Activated naive CD4-positive, alpha-beta T cell treated with anti-CD3 and anti-CD28 coated beads, Interleukin-2, amount 50 U/mL, for 24 hours (primary cell): ENCODE measurements around the gene C1orf105.

Source experiments
- H3K27ac Mint-ChIP-seq: one replicate; pipeline ENCODE4 v1.8.0; 2021; ENCODE audit warnings: mild to moderate bottlenecking, mixed read lengths
- H3K27me3 Mint-ChIP-seq: one replicate; pipeline ENCODE4 v1.8.0; 2021; ENCODE audit warnings: mixed read lengths
- H3K36me3 Mint-ChIP-seq: one replicate; pipeline ENCODE4 v1.8.0; 2021; ENCODE audit warnings: mixed read lengths
- H3K4me1 Mint-ChIP-seq: one replicate; pipeline ENCODE4 v1.8.0; 2021; ENCODE audit warnings: mixed read lengths
- H3K4me3 Mint-ChIP-seq: one replicate; pipeline ENCODE4 v1.8.0; 2021; ENCODE audit warnings: mild to moderate bottlenecking, mixed read lengths
- H3K9me3 Mint-ChIP-seq: one replicate; pipeline ENCODE4 v1.8.0; 2021; ENCODE audit warnings: mixed read lengths

Gene C1orf105

DNA sequence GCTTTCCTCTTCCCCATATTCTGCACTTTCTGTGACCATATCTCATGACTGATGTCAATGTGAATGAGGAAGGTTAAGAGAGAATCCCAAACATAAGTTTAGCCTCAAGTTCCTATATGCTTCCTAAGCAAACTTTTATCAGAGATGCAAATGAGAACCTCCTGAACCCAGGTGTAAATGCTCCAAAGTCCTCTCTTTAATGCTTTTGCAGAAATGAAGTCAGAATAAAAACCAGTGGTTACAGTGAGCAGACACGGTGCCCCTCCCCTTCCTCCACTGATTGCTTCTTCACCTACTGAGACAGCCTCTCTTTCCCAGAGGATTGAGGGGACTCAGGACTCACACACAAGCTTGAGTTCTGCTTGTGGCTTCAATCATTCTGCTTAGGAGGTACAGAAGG, 35.0 kb downstream of the C1orf105 start:
- Mint-ChIP-seq H3K4me3 (no peak overlapping the region), H3K27ac (no peak overlapping the region), H3K9me3 (no peaks in the 10 kb centered on the region), H3K4me1 (peaks cover 11% of the 10 kb centered on the region), H3K36me3 (peaks cover 2% of the 10 kb centered on the region), H3K27me3 (no peaks in the 10 kb centered on the region)

DNA sequence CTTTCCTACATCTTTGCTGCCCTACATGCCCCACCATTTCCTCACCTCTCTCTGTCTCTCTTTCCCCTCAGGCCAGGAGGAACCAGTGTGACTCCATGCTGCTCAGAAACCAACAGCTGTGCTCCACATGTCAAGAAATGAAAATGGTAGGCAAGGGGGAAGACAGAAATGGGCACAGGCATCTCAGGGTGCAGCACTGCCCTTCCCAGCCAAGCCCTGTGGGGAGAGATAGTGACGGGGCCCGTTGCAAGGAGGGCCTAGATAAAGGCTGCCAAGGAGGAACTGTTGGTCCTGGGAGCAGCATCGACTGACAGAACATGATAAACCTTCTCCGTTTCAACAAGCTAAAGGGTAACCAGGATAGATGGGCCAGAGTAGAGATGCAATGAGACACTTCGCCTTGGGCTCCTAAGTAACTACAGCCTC, 35.9 kb downstream of the C1orf105 start:
- Mint-ChIP-seq H3K36me3 (peaks cover 2% of the 10 kb centered on the region), H3K4me3 (no peak overlapping the region), H3K9me3 (no peaks in the 10 kb centered on the region), H3K27ac (no peak overlapping the region), H3K27me3 (no peaks in the 10 kb centered on the region), H3K4me1 (peaks cover 2% of the 10 kb centered on the region)

- no peaks in the 10 kb centered on the region for H3K4me1 Mint-ChIP-seq
- no peak overlapping the region for H3K27ac Mint-ChIP-seq
- peaks cover 2% of the 10 kb centered on the region for H3K36me3 Mint-ChIP-seq
- H3K4me3 Mint-ChIP-seq = no peak overlapping the region
- H3K9me3 Mint-ChIP-seq = no peaks in the 10 kb centered on the region
- H3K27me3 Mint-ChIP-seq = no peaks in the 10 kb centered on the region
Observed at GRCh38 chr1:172457479-172458130, 37.1 kb downstream of the C1orf105 start.

DNA sequence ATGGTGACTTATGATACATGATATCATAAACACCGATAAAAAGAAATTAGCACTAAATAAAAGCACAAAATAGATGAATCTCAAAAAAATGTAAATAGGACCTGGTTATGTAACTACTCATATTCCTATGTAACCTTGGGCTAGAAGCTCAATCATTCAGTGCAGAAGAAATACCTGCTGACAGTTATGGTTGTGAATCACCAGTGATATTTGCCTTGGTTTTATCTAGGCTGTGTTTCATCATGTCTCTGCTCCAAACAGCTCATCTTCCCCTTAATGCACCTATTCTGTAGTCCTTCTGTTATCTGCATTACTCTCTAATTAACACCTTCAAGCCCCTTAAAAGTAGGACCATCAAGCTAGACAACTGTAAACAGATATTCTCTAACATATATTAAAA, 39.7 kb downstream of the C1orf105 start:
- no peak overlapping the region for H3K4me3 Mint-ChIP-seq
- no peak overlapping the region for H3K27ac Mint-ChIP-seq
- no peaks in the 10 kb centered on the region for H3K27me3 Mint-ChIP-seq
- no peaks in the 10 kb centered on the region for H3K9me3 Mint-ChIP-seq
- no peaks in the 10 kb centered on the region for H3K36me3 Mint-ChIP-seq
- no peaks in the 10 kb centered on the region for H3K4me1 Mint-ChIP-seq

GRCh38 chr1:172460887-172461315, 40.4 kb downstream of the C1orf105 start:
- Mint-ChIP-seq H3K4me1 (no peaks in the 10 kb centered on the region), H3K36me3 (no peaks in the 10 kb centered on the region), H3K27me3 (no peaks in the 10 kb centered on the region), H3K27ac (no peak overlapping the region), H3K4me3 (no peak overlapping the region), H3K9me3 (no peaks in the 10 kb centered on the region)

DNA sequence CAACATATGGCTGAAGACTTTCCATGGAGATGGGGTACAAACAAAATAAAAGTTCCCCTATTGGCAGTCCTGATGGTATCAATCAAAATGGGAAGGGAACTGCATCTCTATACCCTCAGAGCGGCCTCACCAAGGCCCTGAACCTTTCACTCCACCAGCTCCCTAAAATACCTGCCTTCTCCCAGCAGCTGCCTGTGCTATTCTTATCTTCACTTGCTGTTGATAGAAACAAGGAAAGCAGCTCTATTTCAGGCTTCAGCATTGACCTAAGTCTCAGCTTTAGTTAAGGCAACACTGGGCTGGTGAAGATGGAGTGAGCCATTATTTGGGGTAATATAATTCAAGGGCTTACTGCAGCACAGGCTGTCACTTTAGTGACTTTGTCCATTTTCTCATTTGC, 45.1 kb downstream of the C1orf105 start:
- Mint-ChIP-seq H3K9me3 (no peaks in the 10 kb centered on the region), H3K4me3 (no peak overlapping the region), H3K36me3 (no peaks in the 10 kb centered on the region), H3K27me3 (no peaks in the 10 kb centered on the region), H3K4me1 (no peaks in the 10 kb centered on the region), H3K27ac (no peak overlapping the region)

DNA sequence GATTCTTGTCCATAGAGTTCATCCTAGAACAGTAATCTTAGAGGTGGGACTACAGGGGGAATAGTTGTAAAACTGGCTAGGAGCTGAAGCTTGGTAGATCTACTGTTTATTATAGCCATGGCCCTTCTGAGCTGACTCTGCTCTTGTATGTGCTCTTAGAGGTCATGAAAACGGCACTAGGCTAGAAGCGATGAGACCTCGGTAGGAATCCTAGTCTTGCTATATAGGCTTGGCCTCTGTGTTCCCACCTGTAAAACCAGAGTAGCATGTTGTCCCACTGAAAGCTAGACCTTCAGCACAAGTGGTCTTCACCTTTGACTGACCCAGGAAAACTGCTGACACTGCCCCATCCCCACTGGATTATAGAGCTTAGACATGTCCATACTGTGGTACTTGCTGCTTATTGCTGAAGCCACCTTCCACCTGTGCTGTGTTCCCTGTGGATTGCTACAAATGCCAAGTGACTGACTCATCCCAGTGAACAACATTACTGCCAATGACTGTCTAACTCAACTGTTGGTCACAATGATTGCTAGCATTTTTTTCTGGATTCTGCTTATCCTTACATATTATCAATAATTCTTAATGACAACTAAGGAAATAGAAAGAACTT, 46.4 kb downstream of the C1orf105 start:
- H3K4me3 Mint-ChIP-seq = no peak overlapping the region
- no peaks in the 10 kb centered on the region for H3K27me3 Mint-ChIP-seq
- H3K36me3 Mint-ChIP-seq = no peaks in the 10 kb centered on the region
- H3K27ac Mint-ChIP-seq = no peak overlapping the region
- H3K4me1 Mint-ChIP-seq = no peaks in the 10 kb centered on the region
- H3K9me3 Mint-ChIP-seq = no peaks in the 10 kb centered on the region

DNA sequence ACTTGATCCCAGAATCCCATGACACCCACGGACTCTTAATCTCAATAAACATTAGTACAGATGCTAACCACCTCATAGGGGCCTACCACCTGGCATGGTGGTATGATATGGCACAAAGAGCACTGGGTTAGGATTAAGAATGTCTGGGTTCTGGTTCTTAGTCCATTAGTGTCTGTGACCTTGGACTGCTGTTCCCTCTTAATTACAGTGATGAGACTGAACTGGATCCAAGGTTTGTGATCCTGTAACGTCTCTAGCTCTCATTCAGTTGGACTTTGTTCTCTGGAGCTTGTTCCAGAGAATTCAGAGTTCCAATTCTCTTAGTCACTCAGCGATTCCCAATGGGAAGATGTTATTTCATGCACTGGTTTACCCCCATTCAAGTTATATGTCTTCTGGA, 47.0 kb downstream of the C1orf105 start:
- H3K27me3 Mint-ChIP-seq = no peaks in the 10 kb centered on the region
- H3K9me3 Mint-ChIP-seq = no peaks in the 10 kb centered on the region
- H3K27ac Mint-ChIP-seq = no peak overlapping the region
- H3K36me3 Mint-ChIP-seq = no peaks in the 10 kb centered on the region
- H3K4me3 Mint-ChIP-seq = no peak overlapping the region
- H3K4me1 Mint-ChIP-seq = no peaks in the 10 kb centered on the region

GRCh38 chr1:172468296-172468695, 47.8 kb downstream of the C1orf105 start:
- H3K27ac Mint-ChIP-seq = no peak overlapping the region
- H3K27me3 Mint-ChIP-seq = no peaks in the 10 kb centered on the region
- no peaks in the 10 kb centered on the region for H3K9me3 Mint-ChIP-seq
- no peaks in the 10 kb centered on the region for H3K4me1 Mint-ChIP-seq
- H3K4me3 Mint-ChIP-seq = no peak overlapping the region
- no peaks in the 10 kb centered on the region for H3K36me3 Mint-ChIP-seq

DNA sequence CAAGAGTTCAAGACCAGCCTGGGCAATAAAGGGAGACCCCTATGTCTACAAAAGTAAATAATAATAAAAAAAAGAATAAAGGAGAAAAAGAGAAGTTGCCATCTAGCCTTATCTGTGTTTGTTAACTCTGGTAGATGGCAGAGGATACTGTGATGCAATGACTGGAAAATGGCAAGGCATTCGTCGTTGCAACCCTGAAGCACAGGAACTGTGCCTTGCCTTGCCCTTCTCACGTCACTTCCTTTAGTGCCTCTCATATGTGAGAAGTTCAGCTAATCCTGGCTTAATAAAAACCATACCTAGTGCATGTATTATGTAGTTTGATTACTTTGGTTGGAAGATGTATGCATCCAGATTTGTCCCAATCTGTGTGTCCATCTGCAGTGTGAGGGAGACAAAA, 49.2 kb downstream of the C1orf105 start:
- no peaks in the 10 kb centered on the region for H3K27me3 Mint-ChIP-seq
- no peak overlapping the region for H3K27ac Mint-ChIP-seq
- H3K4me1 Mint-ChIP-seq = no peaks in the 10 kb centered on the region
- no peak overlapping the region for H3K4me3 Mint-ChIP-seq
- no peaks in the 10 kb centered on the region for H3K9me3 Mint-ChIP-seq
- H3K36me3 Mint-ChIP-seq = no peaks in the 10 kb centered on the region

DNA sequence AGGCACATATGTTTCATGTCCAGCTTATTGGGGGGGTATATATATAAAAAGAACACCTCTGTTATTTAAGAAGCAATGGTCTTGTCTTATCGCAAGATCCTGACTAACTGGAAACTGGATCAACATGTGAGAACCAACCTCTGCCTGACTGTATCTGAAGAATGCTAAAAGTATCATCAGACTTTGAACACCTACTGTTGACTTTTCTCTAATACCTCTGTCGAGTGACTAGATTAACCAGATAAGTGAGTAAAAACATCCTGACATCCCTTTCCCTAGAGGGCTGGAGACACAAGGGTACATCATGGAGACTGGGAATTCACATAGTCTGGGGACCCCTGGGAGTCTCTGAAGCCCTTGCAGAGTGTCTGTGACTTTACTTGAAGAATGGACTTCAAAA, 49.7 kb downstream of the C1orf105 start:
- Mint-ChIP-seq H3K4me3 (no peak overlapping the region), H3K27ac (no peak overlapping the region), H3K36me3 (no peaks in the 10 kb centered on the region), H3K4me1 (peaks cover 3% of the 10 kb centered on the region), H3K9me3 (no peaks in the 10 kb centered on the region), H3K27me3 (no peaks in the 10 kb centered on the region)

- Mint-ChIP-seq H3K4me1 (peaks cover 4% of the 10 kb centered on the region), H3K27me3 (no peaks in the 10 kb centered on the region), H3K36me3 (no peaks in the 10 kb centered on the region), H3K4me3 (no peak overlapping the region), H3K9me3 (no peaks in the 10 kb centered on the region), H3K27ac (no peak overlapping the region)
Observed at GRCh38 chr1:172471666-172472065, 51.2 kb downstream of the C1orf105 start.

DNA sequence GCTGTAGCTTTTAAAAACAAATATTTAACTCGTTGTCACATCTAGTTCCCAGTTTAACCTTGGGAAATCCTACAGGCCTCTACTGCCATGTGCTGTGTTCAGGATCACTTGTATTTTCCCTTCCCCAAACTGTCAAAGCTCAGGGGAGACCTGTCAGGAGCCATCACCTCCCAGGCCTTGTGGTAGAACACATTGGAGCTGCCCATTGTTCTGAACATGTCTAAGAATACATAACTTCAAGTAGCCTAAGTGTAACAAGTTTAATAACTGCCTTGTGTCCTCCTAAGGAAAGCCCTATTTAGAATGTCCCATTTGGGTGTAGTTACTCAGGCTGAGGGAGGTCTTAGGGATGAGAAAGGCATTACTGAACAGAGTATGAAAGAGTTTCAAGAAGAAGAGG, 52.0 kb downstream of the C1orf105 start:
- Mint-ChIP-seq H3K27me3 (no peaks in the 10 kb centered on the region), H3K36me3 (no peaks in the 10 kb centered on the region), H3K9me3 (no peaks in the 10 kb centered on the region), H3K27ac (no peak overlapping the region), H3K4me3 (no peak overlapping the region), H3K4me1 (peaks cover 4% of the 10 kb centered on the region)

GRCh38 chr1:172473302-172473701, 52.8 kb downstream of the C1orf105 start:
- no peaks in the 10 kb centered on the region for H3K36me3 Mint-ChIP-seq
- no peaks in the 10 kb centered on the region for H3K27me3 Mint-ChIP-seq
- peaks cover 4% of the 10 kb centered on the region for H3K4me1 Mint-ChIP-seq
- no peak overlapping the region for H3K4me3 Mint-ChIP-seq
- H3K9me3 Mint-ChIP-seq = no peaks in the 10 kb centered on the region
- H3K27ac Mint-ChIP-seq = no peak overlapping the region

- H3K27ac Mint-ChIP-seq = no peak overlapping the region
- H3K27me3 Mint-ChIP-seq = no peaks in the 10 kb centered on the region
- peaks cover 4% of the 10 kb centered on the region for H3K4me1 Mint-ChIP-seq
- no peaks in the 10 kb centered on the region for H3K9me3 Mint-ChIP-seq
- H3K4me3 Mint-ChIP-seq = no peak overlapping the region
- H3K36me3 Mint-ChIP-seq = no peaks in the 10 kb centered on the region
Observed at GRCh38 chr1:172473842-172474241, 53.4 kb downstream of the C1orf105 start.

DNA sequence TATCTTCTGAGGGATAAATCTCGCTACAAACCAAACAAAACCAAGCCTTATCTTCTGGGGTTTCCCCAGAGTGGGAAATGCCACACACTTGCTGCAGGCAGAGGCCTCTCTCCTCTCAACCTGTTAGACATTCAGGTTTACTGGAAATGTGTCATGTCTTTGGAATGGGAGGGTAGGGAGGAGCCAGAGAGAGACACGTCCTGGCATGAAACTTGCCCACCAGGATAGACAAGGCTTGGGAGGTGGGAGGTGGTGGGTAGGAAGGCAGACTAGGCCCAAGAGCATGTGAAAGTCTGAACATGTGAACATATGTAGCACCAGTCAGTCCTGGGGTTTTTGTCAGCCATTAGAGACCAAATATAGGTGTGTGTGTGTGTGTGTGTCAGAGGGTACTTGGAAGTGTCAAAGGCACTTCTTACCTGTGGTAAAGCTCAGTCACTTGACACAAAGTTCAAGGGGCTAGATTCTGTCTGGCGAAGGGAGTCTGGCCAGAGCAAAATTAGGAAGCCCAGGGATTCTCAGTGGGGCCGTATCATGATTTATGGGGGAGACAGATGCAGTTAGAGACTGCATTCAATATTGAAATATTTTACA, 55.8 kb downstream of the C1orf105 start:
- Mint-ChIP-seq H3K36me3 (no peaks in the 10 kb centered on the region), H3K27me3 (no peaks in the 10 kb centered on the region)

More for the DNA sequence above, 55.8 kb downstream of the C1orf105 start:
- no peak overlapping the region for H3K4me3 Mint-ChIP-seq
- H3K4me1 Mint-ChIP-seq = peaks cover 13% of the 10 kb centered on the region
- no peak overlapping the region for H3K27ac Mint-ChIP-seq
- H3K9me3 Mint-ChIP-seq = no peaks in the 10 kb centered on the region
